COLO829 (cell line): Measurements from ENCODE around the gene C13orf46.

ENCODE experiments used
- DNase-seq: peaks from one replicate; pipeline ENCODE4 v3.0.0; 2012; ENCODE audit warnings: low spot score

C13orf46 gene

DNA sequence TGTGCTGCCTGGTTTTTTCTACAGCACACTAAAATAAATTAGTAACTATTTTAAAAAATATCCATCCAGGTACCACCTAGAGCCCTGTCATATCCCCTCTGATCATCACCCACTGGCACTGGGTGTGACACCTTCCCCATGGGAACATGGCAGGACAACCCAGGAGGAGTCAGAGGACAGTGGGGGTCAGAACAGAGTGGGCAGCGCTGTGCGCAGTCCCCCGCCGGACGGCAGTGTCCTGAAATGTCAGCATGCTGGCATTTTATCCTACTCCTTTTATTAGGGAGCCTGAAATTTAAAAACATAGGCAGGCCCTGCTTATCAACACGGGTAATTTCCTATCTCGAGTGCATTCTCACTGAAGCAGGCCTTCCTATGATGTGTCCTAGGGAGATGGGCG, 67.9 kb downstream of the C13orf46 start:
- no peak for DNase-seq

DNA sequence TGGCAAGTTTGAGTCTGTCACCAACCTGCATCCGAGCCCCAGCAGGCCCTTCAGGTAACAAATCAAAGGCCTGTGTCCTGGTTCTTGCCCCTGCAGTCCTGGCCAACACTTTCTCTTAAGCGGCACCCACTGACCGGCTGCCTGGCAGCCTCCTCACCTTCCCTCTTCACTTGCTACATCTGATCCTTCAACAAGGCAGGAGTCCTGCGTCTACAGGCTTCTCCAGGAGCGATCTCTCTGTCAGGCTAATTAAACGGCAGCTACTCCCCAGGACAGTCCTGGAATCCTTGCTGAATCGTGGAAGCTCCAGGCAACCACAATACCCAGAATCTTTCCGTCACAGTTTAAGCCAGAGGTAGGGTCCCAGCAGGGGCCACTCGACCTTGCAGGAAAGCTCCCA, 68.9 kb downstream of the C13orf46 start:
- DNase-seq: no peak

DNA sequence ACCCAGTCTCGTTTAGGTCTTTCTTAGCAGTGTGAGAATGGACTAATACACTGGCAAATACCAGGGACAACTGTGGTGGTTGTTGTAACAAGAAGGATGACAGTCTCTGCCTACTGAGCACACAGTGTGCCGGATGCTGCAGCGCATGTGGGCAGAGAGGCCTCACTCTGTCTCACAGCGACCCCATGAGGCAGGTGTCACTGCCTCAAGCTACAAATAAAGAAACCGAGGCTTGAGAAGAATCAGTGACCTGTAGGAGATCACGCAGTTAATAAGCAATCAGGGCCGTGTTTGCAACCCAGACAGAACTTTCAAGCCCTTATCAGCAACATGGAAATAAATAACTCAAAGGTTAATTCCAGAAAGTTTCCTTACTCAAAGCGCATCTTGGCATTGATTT, 69.5 kb downstream of the C13orf46 start:
- DNase-seq: no peak

DNA sequence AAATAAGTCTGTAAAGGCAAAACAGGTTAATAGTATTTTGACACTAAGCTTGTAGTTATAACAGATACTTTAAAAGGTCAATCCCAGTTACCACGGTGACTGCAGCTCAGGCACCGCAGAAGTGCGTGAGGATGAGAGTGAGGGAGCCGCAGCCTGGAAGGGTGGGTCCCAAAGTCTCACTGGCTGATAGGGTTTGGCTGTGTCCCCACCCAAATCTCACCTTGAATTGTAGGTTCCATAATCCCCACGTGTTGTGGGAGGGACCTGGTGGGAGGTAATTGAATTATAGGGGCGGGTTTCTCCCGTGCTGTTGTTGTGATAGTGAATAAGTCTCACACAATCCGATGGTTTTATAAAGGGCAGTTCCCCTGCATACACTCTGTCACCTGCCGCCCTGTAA, 70.0 kb downstream of the C13orf46 start:
- DNase-seq: no peak
